ENCODE results near the gene C1S. TPM values are rescaled to one million over a fixed set of nuclear protein-coding genes. Genes with fewer than 3 reads are reported as not detected.

C1S gene
- total RNA-seq, 8 experiments from 2014 or later, result 1.3 to 909 (median 17.9) TPM

DNA sequence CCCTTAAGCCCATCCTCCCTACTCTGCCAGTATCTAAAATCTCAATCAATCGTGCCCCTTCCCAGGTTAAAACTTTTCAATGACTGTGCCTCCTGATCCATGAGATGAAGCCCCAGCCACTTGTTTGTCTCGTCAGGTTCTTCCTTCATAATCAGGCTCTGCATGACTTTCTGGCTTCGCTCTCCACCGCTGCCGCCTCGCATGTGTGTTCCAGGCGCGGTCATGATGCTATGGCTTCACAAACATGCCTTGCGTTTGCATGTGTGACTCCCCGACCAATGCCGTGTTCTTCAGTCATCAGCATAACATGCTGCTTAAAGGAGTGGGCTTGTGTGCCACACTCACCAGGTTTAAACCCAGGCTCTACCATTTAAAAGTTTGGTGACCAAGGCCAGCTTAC is 53.5 kb downstream of the C1S start:
- in situ Hi-C loops (cut with MboI; ENCODE audit: low pct_unique_long_range_greater_than_20kb in 2 of 9, low sequenced_read_pairs in 9 of 9, unreplicated experiment in 9 of 9), result loop anchor here in 3 of 9 experiments (25.0 kb wide), 2 partner anchors 152 to 177 kb away; partner anchors contain the start of genes ATN1 (in 2 of the 3), C12orf57 (in 2 of the 3), RNU7-1 (in 2 of the 3) and EMG1 (in 1 of the 3)
- WGBS, 10 experiments, result 17 to 89% (median 56%) methylated on average over 1 to 11 of the region's 11 CpGs; no CpG with 5 or more reads in 4 of the 10 experiments
- Histone ChIP-seq H3K4me3 (no peak overlapping the region), H3K4me1 (replicated peaks in 1 of 2) (no peaks in the 10 kb centered on the region), H3K27ac (no peak overlapping the region)
- no peak for ATAC-seq (replicated peaks in 6 of 8)

DNA sequence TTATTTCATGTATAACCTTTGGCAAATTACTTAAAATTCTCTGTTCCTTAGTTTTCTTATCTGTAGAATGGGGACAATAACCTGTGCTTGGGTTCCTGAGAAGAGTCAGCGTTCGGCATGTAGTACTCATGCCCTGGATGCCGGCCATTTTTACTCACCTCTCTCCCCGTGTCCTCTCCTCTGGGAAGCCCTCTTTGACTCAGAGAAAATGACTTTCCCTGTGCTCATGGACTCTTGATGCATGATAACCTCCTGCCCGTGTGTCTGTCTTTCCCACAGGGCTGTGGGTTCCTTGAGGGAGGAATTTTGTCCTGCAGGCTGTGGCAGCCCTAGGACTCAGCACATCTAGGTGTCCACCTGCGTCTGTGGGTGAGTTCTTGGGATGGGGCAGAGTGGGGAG is 54.3 kb downstream of the C1S start:
- no peak overlapping the region for H3K4me3 ChIP-seq
- ATAC-seq (replicated peaks in 6 of 8), result no peak
- WGBS, 10 experiments, result 50 to 100% (median 74%) methylated on average over 1 to 5 of the region's 6 CpGs; no CpG with 5 or more reads in 5 of the 10 experiments
- no peak overlapping the region for H3K27ac ChIP-seq
- in situ Hi-C loops (cut with MboI; ENCODE audit: low pct_unique_long_range_greater_than_20kb in 2 of 9, low sequenced_read_pairs in 9 of 9, unreplicated experiment in 9 of 9), result loop anchor here in 3 of 9 experiments (25.0 kb wide), 2 partner anchors 153 to 178 kb away; partner anchors contain the start of genes ATN1 (in 2 of the 3), C12orf57 (in 2 of the 3), RNU7-1 (in 2 of the 3) and EMG1 (in 1 of the 3)
- no peaks in the 10 kb centered on the region for H3K4me1 ChIP-seq (replicated peaks in 1 of 2)

DNA sequence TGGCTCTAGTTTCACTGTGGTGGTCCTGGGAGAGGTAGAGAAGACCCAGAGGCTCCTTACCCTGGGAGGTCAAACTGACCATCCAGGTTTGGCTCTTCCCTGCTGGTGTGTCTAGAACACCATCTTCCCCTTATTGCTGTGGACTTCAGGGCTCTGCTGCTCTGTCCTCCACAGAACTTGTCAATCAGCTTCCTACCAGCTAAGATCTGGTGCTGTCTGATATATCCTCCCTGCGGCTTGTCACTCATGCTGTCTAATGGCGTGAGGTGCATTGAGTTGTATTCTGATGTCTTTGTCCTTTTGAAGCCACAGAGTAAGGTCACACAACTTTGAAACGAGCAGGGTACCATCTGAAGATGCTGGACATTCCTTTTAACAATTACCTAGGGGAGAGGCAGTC is 55.7 kb downstream of the C1S start:
- Histone ChIP-seq H3K4me1 (replicated peaks in 1 of 2) (no peaks in the 10 kb centered on the region), H3K4me3 (no peak overlapping the region), H3K27ac (no peak overlapping the region)
- 0 to 100% (median 70%) methylated on average over 1 to 3 of the region's 3 CpGs; no CpG with 5 or more reads in 3 of the 10 experiments for WGBS, 10 experiments
- ATAC-seq (replicated peaks in 6 of 8), result no peak
- in situ Hi-C loops (cut with MboI; ENCODE audit: low pct_unique_long_range_greater_than_20kb in 2 of 9, low sequenced_read_pairs in 9 of 9, unreplicated experiment in 9 of 9), result loop anchor here in 3 of 9 experiments (25.0 kb wide), 2 partner anchors 154 to 179 kb away; partner anchors contain the start of genes ATN1 (in 2 of the 3), C12orf57 (in 2 of the 3), RNU7-1 (in 2 of the 3) and EMG1 (in 1 of the 3)

DNA sequence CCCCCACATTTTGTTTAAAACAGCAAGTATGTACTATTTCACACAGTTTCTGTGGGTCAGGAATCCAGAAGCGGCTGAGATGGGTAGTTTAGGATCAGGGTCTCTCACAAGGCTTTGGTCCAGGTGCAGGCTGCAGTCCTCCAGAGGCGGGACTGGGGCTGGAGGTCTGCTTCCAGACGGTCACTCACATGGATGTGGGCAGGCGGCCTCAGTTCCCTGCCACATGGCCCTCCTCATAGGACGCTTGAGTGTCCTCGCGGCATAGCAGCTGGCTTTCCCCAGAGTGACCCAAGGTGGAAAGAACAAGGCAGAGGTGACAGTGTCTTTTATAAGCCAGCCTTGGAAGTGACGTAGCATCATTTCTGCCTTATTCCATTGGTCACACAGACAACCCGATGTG is 56.4 kb downstream of the C1S start:
- in situ Hi-C loops (cut with MboI; ENCODE audit: low pct_unique_long_range_greater_than_20kb in 2 of 9, low sequenced_read_pairs in 9 of 9, unreplicated experiment in 9 of 9), result loop anchor here in 3 of 9 experiments (25.0 kb wide), 2 partner anchors 155 to 180 kb away; partner anchors contain the start of genes ATN1 (in 2 of the 3), C12orf57 (in 2 of the 3), RNU7-1 (in 2 of the 3) and EMG1 (in 1 of the 3)
- ATAC-seq (replicated peaks in 6 of 8), result no peak
- Histone ChIP-seq H3K4me3 (no peak overlapping the region), H3K4me1 (replicated peaks in 1 of 2) (no peaks in the 10 kb centered on the region), H3K27ac (no peak overlapping the region)
- WGBS, 10 experiments, result 53 to 100% (median 88%) methylated on average over 1 to 7 of the region's 9 CpGs; no CpG with 5 or more reads in 4 of the 10 experiments

DNA sequence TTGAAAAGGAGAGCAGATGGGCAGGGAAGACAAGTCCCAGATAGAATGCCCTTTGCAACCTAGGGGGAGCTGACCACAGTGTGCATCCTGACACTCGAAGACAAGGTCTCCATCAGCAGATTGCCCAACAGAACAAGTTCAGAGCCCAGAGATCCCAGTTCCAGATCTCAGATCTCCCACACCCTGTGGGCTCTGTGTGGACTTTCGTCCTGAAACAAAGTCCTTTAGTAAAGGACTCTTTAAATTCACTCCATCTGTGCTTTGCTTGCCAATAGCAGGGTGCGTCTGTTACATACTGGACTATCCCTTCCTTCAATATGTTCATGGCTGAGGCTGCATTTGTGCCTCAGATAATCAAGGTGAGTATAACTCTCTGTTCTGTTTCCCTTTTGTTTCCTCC is 57.2 kb downstream of the C1S start:
- in situ Hi-C loops (cut with MboI; ENCODE audit: low pct_unique_long_range_greater_than_20kb in 2 of 9, low sequenced_read_pairs in 9 of 9, unreplicated experiment in 9 of 9), result loop anchor here in 3 of 9 experiments (25.0 kb wide), 2 partner anchors 155 to 180 kb away; partner anchors contain the start of genes ATN1 (in 2 of the 3), C12orf57 (in 2 of the 3), RNU7-1 (in 2 of the 3) and EMG1 (in 1 of the 3)
- WGBS, 10 experiments, result 60 to 100% (median 82%) methylated on average over 1 to 2 of the region's 3 CpGs; no CpG with 5 or more reads in 2 of the 10 experiments
- no peak for ATAC-seq (replicated peaks in 6 of 8)
- H3K27ac ChIP-seq, result no peak overlapping the region
- no peaks in the 10 kb centered on the region for H3K4me1 ChIP-seq (replicated peaks in 1 of 2)
- H3K4me3 ChIP-seq, result no peak overlapping the region

DNA sequence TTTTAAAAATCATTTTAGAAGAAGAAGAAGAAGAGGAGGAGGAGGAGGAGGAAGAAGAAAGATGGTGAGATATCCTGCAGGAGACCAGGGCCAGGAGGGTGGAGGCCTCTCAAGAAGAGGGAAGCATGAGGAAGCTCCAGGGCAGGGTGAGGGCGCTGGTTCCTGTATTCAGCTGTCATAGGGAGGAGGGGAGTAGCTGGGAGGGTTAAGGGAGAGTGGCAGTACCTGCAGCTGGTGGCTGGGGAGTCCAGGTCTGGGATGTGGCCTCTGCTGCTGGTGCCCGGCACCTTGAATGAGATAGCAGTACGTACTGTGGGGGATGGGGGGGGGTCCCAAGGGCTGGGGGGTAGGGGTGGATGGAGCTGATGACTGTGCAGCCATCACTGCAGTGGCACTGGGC is 58.4 kb downstream of the C1S start:
- Histone ChIP-seq H3K4me1 (replicated peaks in 1 of 2) (peaks cover 3 to 4% of the 10 kb centered on the region in 2 donors), H3K27ac (no peak overlapping the region), H3K4me3 (no peak overlapping the region)
- ATAC-seq (replicated peaks in 6 of 8), result peak in 3 of 8 experiments; percentile 32 to 83 (median 70)
- 33 to 80% (median 45%) methylated on average over 1 of the region's 3 CpGs; no CpG with 5 or more reads in 6 of the 10 experiments for WGBS, 10 experiments
- in situ Hi-C loops (cut with MboI; ENCODE audit: low pct_unique_long_range_greater_than_20kb in 2 of 9, low sequenced_read_pairs in 9 of 9, unreplicated experiment in 9 of 9), result loop anchor here in 3 of 9 experiments (25.0 kb wide), 2 partner anchors 157 to 182 kb away; partner anchors contain the start of genes ATN1 (in 2 of the 3), C12orf57 (in 2 of the 3), RNU7-1 (in 2 of the 3) and EMG1 (in 1 of the 3)

DNA sequence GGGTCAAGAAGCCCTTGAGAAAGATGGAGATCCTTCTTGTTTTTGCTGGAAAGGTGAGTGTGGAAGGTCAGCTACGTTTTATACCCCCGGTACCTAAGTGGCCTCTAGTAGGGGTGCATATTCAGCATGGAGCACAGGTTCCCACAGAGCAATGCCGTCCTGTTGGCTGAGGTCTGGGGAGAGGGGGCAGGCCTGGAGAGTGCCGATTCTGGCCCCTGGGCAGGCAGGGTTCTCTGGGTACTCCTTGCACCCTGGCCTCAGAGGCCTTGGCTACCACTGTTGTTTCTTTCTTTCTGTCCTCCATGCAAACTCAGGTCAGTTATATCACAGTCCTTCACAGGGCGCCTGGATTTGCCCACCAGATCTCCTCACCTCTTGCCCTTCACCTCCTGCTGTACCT is 59.6 kb downstream of the C1S start:
- no peak for ATAC-seq (replicated peaks in 6 of 8)

More for the DNA sequence above, 59.6 kb downstream of the C1S start:
- H3K27ac ChIP-seq, result no peak overlapping the region
- H3K4me3 ChIP-seq, result no peak overlapping the region
- WGBS, 10 experiments, result 60 to 100% (median 80%) methylated on average over 1 to 3 of the region's 5 CpGs; no CpG with 5 or more reads in 6 of the 10 experiments
- peaks cover 4 to 13% of the 10 kb centered on the region in 2 donors for H3K4me1 ChIP-seq (replicated peaks in 1 of 2)
- in situ Hi-C loops (cut with MboI; ENCODE audit: low pct_unique_long_range_greater_than_20kb in 2 of 9, low sequenced_read_pairs in 9 of 9, unreplicated experiment in 9 of 9), result loop anchor here in 3 of 9 experiments (25.0 kb wide), 2 partner anchors 158 to 183 kb away; partner anchors contain the start of genes ATN1 (in 2 of the 3), C12orf57 (in 2 of the 3), RNU7-1 (in 2 of the 3) and EMG1 (in 1 of the 3)

Other genes starting within 250 kb of the C1S start
- gene GPR162, start 238.9 kb upstream of the C1S start, total RNA-seq, result 10 to 100 TPM in 5 of 8 experiments, 1 to 10 TPM in 3; 4.8 to 48.2 (median 32.8) TPM
- gene P3H3, start 232.3 kb upstream of the C1S start, total RNA-seq, result 10 to 100 TPM in 7 of 8 experiments, 1 to 10 TPM in 1; 9.9 to 31.2 (median 17.8) TPM
- 1 to 10 TPM; 1.1 to 8.4 (median 4.5) TPM for gene GNB3, start 219.8 kb upstream of the C1S start, total RNA-seq
- 10 to 100 TPM in 3 of 8 experiments, 1 to 10 TPM in 5; 3.0 to 36.3 (median 6.2) TPM for gene CDCA3, start 209.4 kb upstream of the C1S start, total RNA-seq
- 100 to 1,000 TPM in 1 of 8 experiments, 10 to 100 TPM in 7; 52.3 to 122 (median 75.2) TPM for gene USP5, start 208.6 kb upstream of the C1S start, total RNA-seq
- gene TPI1, start 193.2 kb upstream of the C1S start, total RNA-seq, result 100 to 1,000 TPM; 544 to 781 (median 685) TPM
- 10 to 100 TPM in 3 of 8 experiments, 1 to 10 TPM in 5; 6.3 to 13.6 (median 8.3) TPM for gene SPSB2, start 187.4 kb upstream of the C1S start, total RNA-seq
- gene LRRC23, start 155.9 kb upstream of the C1S start, total RNA-seq, result 10 to 100 TPM in 3 of 8 experiments, 1 to 10 TPM in 5; 4.1 to 51.0 (median 7.1) TPM
- gene ENO2, start 146.1 kb upstream of the C1S start, total RNA-seq, result 100 to 1,000 TPM in 5 of 8 experiments, 1 to 10 TPM in 3; 2.6 to 399 (median 169) TPM
- 10 to 100 TPM in 6 of 8 experiments, 1 to 10 TPM in 2; 4.3 to 51.5 (median 15.8) TPM for gene ATN1, start 132.8 kb upstream of the C1S start, total RNA-seq
- not detected for gene RNU7-1, start 116.9 kb upstream of the C1S start, total RNA-seq
- 100 to 1,000 TPM; 150 to 828 (median 513) TPM for gene C12orf57, start 116.7 kb upstream of the C1S start, total RNA-seq
- 1 to 10 TPM in 2 of 8 experiments, under 1 TPM in 6; 0.22 to 2.4 (median 0.88) TPM for gene PTPN6, start 109.4 kb upstream of the C1S start, total RNA-seq
- gene PHB2, start 90.1 kb upstream of the C1S start, total RNA-seq, result 100 to 1,000 TPM; 146 to 327 (median 222) TPM
- gene EMG1, start 89.8 kb upstream of the C1S start, total RNA-seq, result 10 to 100 TPM; 19.5 to 53.0 (median 31.6) TPM
- 100 to 1,000 TPM in 1 of 8 experiments, 10 to 100 TPM in 5, 1 to 10 TPM in 2; 7.8 to 168 (median 19.7) TPM for gene LPCAT3, start 42.2 kb upstream of the C1S start, total RNA-seq
- 100 to 1,000 TPM in 1 of 8 experiments, 10 to 100 TPM in 3, 1 to 10 TPM in 3, under 1 TPM in 1; 0.79 to 747 (median 6.4) TPM for gene C1R, start 31.7 kb downstream of the C1S start, total RNA-seq
- 10 to 100 TPM in 4 of 8 experiments, 1 to 10 TPM in 4; 1.5 to 61.5 (median 11.1) TPM for gene C1RL, start 48.5 kb downstream of the C1S start, total RNA-seq
- 1 to 10 TPM in 5 of 8 experiments, under 1 TPM in 3; 0.38 to 5.4 (median 1.4) TPM for gene RBP5, start 68.2 kb downstream of the C1S start, total RNA-seq
- 10 to 100 TPM; 15.1 to 62.6 (median 44.1) TPM for gene CLSTN3, start 69.7 kb downstream of the C1S start, total RNA-seq
- gene PEX5, start 129.0 kb downstream of the C1S start, total RNA-seq, result 10 to 100 TPM; 26.8 to 39.9 (median 33.0) TPM
- gene ACSM4, start 243.4 kb downstream of the C1S start, total RNA-seq, result not detected